Neutrophil (primary cell): ENCODE measurements around the gene THBS3.

Experiments
- H3K27ac ChIP-seq: fragments of 200-600 bp; sonication (generic); 2 replicates; pipeline ENCODE4 v1.5.1; 2016; ENCODE audit warnings: mild to moderate bottlenecking, moderate library complexity
- H3K27me3 ChIP-seq: fragments of 200-600 bp; sonication (generic); 2 replicates; pipeline ENCODE4 v1.6.0; 2016; ENCODE audit warnings: mild to moderate bottlenecking
- H3K36me3 ChIP-seq: fragments of 200-600 bp; sonication (generic); 2 replicates; pipeline ENCODE4 v1.5.1; 2017
- H3K4me1 ChIP-seq, 2 experiments: fragments of 200-600 bp in 1 of 2; sonication (generic) in 1 of 2; 1 replicate in 1 of 2; 2 replicates in 1 of 2; pipeline versions ENCODE4 v1.5.1 to v1.6.1; 2013 to 2016; ENCODE audit warnings: low read depth in 1 of 2, low read length in 1 of 2, mild to moderate bottlenecking in 1 of 2, moderate library complexity in 1 of 2; ENCODE audit not compliant: control insufficient read depth in 1 of 2, insufficient read depth in 1 of 2
- H3K4me3 ChIP-seq, 2 experiments: fragments of 200-600 bp in 1 of 2; sonication (generic) in 1 of 2; 1 replicate in 1 of 2; 2 replicates in 1 of 2; pipeline ENCODE4 v1.5.1; 2013 to 2016; ENCODE audit warnings: low read depth in 1 of 2, low read length in 1 of 2, mild to moderate bottlenecking in 1 of 2, moderate library complexity in 1 of 2
- H3K9me3 ChIP-seq: fragments of 200-600 bp; sonication (generic); 2 replicates; pipeline ENCODE4 v1.5.1; 2016
- TF ChIP-seq, protein P1 (sequence below): fragments of 200-600 bp; sonication (generic); IDR thresholded peaks from 2 replicates; pipeline ENCODE4 v1.5.1; 2016; ENCODE audit warnings: antibody characterized with exemption

THBS3 gene

DNA sequence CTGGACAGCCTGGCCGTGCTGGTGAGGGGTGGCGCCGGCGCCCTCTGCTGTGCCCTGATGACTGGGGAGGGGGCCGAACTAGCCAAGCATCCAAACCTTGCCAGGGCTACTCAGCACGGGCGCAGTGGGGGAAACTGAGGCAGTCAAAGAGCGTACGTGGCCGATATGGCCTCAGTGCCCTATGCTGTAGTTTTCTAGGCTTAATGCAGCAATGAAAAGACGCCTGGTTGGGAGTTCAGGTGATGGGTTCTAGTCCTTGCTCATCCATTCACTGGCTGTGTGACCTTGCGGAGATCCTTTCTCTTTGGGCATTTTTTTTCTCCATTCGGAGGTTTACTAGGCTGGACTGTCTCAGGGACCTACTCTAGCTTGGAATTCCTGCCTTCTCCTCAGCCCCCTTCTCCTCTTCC, 1.6 kb upstream of the THBS3 start:
- Histone ChIP-seq H3K27me3 (no peaks in the 10 kb centered on the region), H3K36me3 (peaks cover 14% of the 10 kb centered on the region), H3K4me3 (peak overlapping the region; percentile 74 to 87), H3K9me3 (no peaks in the 10 kb centered on the region), H3K4me1 (peaks cover 57 to 58% of the 10 kb centered on the region in 2 experiments), H3K27ac (peak overlapping the region; percentile 99)
- TF ChIP-seq, protein P1, sequence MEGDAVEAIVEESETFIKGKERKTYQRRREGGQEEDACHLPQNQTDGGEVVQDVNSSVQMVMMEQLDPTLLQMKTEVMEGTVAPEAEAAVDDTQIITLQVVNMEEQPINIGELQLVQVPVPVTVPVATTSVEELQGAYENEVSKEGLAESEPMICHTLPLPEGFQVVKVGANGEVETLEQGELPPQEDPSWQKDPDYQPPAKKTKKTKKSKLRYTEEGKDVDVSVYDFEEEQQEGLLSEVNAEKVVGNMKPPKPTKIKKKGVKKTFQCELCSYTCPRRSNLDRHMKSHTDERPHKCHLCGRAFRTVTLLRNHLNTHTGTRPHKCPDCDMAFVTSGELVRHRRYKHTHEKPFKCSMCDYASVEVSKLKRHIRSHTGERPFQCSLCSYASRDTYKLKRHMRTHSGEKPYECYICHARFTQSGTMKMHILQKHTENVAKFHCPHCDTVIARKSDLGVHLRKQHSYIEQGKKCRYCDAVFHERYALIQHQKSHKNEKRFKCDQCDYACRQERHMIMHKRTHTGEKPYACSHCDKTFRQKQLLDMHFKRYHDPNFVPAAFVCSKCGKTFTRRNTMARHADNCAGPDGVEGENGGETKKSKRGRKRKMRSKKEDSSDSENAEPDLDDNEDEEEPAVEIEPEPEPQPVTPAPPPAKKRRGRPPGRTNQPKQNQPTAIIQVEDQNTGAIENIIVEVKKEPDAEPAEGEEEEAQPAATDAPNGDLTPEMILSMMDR, result no peak

DNA sequence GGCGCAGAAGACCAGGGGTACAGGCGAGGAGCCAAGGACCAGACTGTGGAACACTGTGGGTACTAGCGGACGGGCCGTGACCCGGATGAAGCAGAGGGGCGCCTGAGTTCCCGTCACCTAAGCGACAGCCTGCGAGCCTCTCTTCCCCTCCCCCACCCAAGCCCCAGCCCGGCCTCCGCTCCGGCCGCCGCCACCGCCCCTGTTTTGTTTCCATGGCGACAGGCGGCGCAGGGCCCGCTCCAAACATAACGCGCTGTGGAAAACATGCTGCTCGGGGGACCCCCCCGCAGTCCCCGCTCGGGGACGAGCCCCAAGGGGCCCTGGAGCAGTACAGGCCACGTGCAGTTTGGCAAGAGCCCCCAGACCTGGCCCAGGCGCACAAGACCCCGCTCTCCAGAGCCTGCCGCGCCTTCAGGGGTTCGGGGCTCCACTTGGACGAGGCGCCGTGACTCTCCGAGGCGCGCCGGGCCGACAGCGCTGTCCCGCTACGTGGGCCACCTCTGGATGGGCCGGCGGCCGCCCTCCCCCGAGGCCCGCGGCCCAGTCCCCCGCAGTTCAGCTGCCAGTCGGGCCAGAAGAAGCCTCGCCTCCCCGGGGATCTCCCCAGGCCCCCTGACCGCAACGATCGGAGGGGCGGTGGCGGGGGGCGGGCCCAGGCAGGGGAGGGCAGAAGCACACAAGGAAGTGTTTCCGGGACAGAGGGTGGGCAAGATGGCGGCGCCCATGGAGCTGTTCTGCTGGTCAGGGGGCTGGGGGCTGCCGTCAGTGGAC, 1.0 kb upstream of the THBS3 start, which contains the start of gene MTX1:
MTX1 (plus strand) TSS at position 155 of the 771 bp plus-strand sequence; CDS start at position 265, 110 bp downstream.
- TF ChIP-seq, protein P1, result peak; percentile 24
- H3K36me3 ChIP-seq, result peaks cover 14% of the 10 kb centered on the region
- H3K9me3 ChIP-seq, result no peaks in the 10 kb centered on the region
- H3K27ac ChIP-seq, result peak within 1 kb of the TSS; percentile 99
- H3K4me1 ChIP-seq, result peaks cover 57 to 58% of the 10 kb centered on the region in 2 experiments
- no peaks in the 10 kb centered on the region for H3K27me3 ChIP-seq
- peak within 1 kb of the TSS; percentile 74 to 87 for H3K4me3 ChIP-seq

DNA sequence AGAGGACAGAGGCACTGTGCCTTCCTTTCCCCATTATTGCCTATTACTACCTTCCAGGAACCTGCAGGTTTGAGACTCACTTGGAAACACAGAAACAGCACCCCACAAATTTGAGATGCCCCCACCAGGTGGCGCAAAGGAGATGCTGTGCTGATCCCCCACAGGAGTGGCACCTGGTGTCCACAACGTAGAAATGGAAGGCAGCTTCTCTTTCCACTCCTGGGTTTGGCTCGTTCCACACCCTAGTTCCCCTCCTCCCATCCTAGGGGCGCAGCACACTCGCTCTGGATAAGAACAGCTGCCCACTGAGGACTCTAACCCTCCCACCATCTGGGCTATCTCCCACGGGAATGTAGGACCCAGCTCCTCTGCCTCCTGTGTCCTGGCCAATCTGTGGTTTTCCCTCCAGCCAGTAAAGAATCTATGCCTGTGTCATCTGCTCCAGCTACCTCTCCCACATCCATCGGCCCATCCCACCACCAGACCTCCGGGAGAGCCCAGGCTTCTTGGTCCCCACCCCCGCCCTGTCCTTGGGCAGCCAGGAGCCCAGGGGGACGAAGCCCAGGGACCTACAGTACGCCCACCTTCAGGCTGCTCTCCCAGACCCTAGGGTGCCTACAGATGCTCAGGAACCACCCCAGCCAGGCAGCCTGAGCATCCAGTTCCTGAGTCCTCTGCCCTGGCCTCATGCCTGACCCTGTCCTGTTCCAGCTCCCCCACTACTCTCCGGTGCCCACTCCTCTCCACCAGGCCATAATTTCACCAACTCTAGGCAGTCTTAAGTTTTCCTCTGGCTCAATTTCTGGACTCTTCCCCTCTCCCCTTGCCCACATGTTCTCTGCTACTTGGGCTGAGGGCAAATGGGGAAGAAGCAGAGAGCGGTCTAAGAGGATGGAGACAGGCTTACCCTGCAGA, 549 bp downstream of the THBS3 start:
- Histone ChIP-seq H3K9me3 (no peaks in the 10 kb centered on the region), H3K27ac (peak overlapping the region; percentile 99), H3K4me1 (peaks cover 49 to 50% of the 10 kb centered on the region in 2 experiments), H3K36me3 (peaks cover 6% of the 10 kb centered on the region), H3K4me3 (peak overlapping the region; percentile 74 to 87), H3K27me3 (no peaks in the 10 kb centered on the region)
- TF ChIP-seq, protein P1, result peak; percentile 86

DNA sequence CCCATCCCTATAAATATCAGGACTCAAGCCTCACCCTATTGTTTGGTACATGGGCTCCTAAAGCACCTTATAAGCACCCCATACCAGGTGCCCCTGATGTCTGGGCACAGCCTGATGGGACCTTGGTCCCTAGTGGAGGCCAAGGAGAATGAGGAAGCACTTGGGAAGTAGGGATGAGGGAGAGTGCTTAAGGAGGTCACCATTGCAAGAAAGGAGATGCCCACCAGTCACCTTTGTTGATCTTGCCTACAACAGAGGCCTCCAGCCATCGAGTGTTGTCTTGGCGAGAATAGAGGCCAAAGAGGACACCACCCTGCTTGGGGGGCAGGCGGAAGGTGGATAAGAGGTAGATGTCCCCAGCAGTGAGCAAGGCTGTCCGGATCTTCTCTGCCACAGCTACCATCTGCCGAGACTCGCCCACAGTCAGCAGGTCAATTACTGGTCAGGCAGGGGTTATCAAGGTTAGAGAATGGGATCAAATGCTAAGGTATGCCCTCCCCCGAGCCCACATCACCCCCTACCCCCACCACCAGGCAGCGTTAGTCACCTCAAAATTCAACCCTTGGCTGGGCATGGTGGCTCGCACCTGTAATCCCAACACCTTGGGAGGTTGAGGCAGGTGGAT, 1.6 kb downstream of the THBS3 start:
- Histone ChIP-seq H3K4me1 (peaks cover 38 to 43% of the 10 kb centered on the region in 2 experiments), H3K4me3 (no peak overlapping the region), H3K27me3 (no peaks in the 10 kb centered on the region), H3K27ac (no peak overlapping the region), H3K36me3 (no peaks in the 10 kb centered on the region), H3K9me3 (no peaks in the 10 kb centered on the region)
- TF ChIP-seq, protein P1, result no peak

DNA sequence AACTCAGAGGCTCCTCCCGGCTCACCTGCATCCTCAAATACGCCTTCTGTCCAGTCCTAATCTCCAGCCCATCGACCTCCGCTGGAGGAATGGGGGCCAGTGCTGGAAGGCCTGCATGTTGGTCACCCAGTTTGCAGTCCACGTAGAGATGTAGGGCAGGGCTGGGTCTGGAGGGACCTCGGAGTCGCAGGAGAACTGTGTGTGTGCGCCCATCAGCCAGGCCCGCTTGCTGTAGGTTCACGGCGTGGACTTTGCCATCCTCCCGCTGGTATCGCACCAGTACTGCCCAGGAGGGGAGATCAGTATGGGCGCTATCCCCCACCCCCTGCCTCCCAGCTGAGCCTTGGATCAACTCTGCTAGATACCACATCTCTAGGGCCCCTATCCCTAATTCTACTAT, 2.7 kb downstream of the THBS3 start:
- Histone ChIP-seq H3K4me3 (no peak overlapping the region), H3K27me3 (no peaks in the 10 kb centered on the region), H3K9me3 (no peaks in the 10 kb centered on the region), H3K36me3 (no peaks in the 10 kb centered on the region), H3K4me1 (peaks cover 28 to 34% of the 10 kb centered on the region in 2 experiments), H3K27ac (no peak overlapping the region)
- TF ChIP-seq, protein P1, result no peak
